Measurements from ENCODE around the gene EXOC4.

DNA sequence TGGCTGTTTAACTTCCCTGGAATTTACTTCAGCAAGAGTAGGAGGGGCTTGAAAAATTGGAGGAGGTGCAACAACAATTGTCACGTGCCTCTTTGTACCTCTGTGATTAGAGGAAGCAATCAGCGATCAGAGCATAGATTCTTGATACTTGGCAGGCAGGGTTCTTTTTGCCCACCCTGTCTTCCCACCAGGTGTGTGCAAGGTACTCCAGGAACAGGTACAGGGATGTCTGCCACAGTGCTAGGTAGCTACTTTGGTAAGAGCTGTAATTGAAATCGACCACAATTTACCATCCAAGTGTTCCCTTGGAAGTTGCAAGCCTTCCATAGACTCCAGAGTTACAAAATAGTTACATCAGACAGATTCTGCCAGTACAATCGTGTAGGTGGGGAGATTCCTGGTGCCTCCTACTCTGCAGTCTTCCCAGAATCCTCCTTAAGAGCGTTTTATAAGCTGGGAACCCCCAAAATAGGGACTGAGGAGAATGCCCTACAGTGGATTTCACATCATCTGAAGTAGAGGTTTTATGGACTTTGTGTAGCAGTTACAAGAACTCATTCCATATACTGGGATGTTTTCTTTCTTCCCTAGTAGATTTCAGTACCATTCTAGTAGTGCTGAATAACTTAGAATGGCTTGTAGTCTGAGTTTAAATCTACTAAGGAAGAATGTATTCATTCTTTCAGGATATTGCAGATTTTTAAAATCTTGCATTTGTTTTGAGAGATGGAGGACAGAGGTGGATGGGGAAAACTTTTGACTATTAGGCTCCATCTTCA is 101.9 kb downstream of the EXOC4 start:
- TF ChIP-seq POLR2A (IDR thresholded peaks at IDR 0.05; ENCODE audit: low read length) (no peak), GATA1 (IDR thresholded peaks at IDR 0.05; ENCODE audit: low read depth, low read length) (no peak)

Measured in erythroblast (primary cell).